ENCODE data around the gene TFDP3.

TFDP3 gene, protein sequence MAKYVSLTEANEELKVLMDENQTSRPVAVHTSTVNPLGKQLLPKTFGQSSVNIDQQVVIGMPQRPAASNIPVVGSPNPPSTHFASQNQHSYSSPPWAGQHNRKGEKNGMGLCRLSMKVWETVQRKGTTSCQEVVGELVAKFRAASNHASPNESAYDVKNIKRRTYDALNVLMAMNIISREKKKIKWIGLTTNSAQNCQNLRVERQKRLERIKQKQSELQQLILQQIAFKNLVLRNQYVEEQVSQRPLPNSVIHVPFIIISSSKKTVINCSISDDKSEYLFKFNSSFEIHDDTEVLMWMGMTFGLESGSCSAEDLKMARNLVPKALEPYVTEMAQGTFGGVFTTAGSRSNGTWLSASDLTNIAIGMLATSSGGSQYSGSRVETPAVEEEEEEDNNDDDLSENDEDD

GRCh38 chrX:133218329-133218728 is at the start of gene TFDP3:
Gene TFDP3, minus strand, starts transcription at chrX:133218354. Its CDS starts 95 bp downstream, at chrX:133218259.
- DNase-seq, result no peak

DNA sequence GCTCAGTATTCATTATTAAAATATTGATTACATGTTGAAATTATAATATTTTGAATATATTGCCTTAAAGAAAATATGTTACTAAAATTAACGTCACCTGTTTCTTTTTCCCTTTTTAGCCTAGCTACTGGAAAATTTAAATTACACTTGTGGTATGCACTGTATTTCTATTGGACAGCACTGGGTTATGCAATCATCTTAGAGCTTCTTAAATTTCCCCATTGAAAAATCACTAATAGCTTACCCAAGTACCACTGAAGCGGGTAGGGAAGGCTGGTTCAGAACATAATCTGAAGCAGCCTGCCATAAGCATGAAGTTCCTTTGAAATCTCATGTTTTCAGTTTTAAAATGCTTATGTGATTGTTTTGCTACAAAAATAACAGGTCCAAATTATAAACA is 49.5 kb upstream of the TFDP3 start:
- no peak for DNase-seq

GRCh38 chrX:133265331-133265730 is 47.2 kb upstream of the TFDP3 start:
- DNase-seq, result no peak

DNA sequence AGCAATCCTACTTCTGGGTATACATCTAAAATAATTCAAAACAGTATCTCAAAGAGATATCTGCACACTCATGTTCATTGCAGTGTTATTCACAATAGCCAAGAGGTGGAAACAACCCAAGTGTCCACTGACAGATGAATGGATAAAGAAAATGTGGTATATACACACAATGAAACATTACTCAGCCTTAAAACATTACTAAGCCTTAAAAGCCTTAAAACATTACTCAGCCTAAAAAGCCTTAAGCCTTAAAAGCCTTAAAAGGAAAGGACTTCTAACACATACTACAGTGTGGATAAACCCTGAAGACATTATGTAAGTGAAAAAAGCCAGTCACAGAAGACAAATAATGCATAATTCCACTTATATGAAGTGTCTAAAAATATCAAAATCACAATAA is 40.3 kb upstream of the TFDP3 start:
- DNase-seq, result no peak

DNA sequence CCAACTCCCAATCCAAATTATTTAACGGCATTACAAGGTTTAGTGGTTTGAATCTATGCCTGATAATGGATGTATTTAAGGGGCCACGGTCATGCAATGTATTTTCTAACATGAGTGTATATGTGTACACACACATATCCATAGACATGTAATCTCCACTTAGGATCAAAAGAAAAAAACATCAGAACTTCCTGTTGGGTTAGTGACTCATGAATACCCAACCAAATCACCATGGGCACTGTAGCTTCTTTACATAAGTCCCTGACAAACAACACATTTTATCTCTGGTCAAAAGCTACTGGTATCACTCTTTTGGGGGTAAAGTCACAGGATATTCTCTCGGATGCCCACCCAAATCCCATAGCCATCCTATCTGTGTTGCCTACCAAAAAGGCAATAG is 36.5 kb upstream of the TFDP3 start:
- no peak for DNase-seq

- DNase-seq, result no peak
Observed at GRCh38 chrX:133251204-133251603, 33.0 kb upstream of the TFDP3 start.

- DNase-seq, result no peak
Observed at GRCh38 chrX:133250184-133251100, 32.3 kb upstream of the TFDP3 start.

GRCh38 chrX:133249266-133250058 is 31.3 kb upstream of the TFDP3 start:
- no peak for DNase-seq

- no peak for DNase-seq
Observed at GRCh38 chrX:133248177-133248576, 30.0 kb upstream of the TFDP3 start.

DNA sequence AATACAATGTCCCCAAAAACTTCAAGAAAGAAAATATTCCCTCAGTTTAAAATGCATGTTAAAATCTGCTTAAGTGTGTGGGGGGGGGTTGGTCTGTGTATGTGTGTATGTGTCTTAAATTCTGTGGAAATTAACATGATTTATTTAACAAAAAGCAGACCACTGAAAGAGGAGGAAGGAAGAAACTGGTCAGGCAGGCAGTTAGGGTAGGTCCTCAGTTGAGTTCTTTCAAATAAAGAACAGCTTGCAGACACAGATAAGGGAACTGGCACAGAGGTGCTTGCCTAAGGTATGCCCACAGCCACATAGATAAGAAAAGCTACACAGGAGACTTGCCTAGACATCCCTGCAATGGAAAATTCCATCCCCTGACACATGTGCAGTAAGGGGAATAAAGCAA is 28.8 kb upstream of the TFDP3 start:
- no peak for DNase-seq

- DNase-seq, result no peak
Observed at GRCh38 chrX:133235830-133236229, 17.7 kb upstream of the TFDP3 start.

DNA sequence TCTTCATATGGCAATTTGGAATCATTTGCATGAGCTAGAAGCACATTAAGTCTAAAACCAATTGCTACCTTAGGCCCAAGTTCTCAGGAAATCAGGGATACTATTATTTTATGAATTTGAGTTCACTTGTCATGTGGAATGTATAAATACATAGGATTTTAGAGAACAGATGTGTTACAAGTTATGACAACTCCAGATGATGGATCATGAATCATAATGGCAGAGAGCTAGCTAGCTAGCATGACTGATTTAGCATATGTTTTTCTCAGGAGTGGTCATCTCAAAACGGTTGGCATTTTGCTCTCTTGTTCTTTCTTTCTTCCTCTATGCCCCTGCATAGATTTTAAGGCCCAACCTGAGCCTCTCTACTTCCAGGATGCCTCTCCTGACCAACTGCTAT is 14.2 kb upstream of the TFDP3 start:
- DNase-seq, result no peak

DNA sequence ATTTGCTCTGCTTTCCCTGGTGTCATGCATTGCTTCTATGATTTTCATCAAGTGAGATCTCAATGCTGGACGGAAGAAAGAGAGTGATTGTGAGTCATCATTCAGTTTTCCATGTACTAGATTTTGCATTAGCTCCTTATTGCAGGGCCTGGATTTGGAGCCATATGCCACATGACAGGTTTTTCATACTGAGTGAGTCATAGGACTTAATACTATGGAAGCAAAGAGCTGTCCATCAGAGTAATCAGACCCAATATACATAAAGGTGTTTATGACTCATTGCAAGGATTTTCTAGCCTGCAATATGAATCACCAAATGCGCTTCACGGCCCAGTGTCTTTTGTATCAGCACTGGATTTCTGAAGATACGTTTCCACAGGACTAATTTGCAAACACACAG is 11.2 kb upstream of the TFDP3 start:
- DNase-seq, result no peak

- DNase-seq, result no peak
Observed at GRCh38 chrX:133215747-133216146, 2.4 kb downstream of the TFDP3 start.

- DNase-seq, result no peak
Observed at GRCh38 chrX:133215017-133215416, 3.1 kb downstream of the TFDP3 start.

DNA sequence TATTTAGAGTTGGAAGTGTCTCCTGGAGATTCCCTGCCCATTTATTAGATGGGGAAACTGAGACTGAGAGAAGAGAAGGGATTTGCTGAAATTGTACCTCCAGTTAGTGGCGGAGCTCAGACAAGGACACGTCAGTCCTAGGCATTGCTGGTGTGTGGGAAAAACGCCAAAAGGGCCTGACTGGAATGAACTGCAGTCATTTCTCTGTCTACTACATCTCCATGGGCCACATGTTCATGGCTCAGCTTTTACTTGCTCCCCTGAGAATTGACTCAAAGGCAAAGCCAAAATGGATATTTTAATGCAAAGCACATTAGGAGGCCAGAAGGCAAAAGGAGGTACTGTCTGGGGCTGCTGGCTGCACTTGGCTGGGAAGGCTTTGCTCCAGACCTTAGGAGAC is 3.9 kb downstream of the TFDP3 start:
- no peak for DNase-seq

- DNase-seq, result no peak
Observed at GRCh38 chrX:133213117-133213516, 5.0 kb downstream of the TFDP3 start.

DNA sequence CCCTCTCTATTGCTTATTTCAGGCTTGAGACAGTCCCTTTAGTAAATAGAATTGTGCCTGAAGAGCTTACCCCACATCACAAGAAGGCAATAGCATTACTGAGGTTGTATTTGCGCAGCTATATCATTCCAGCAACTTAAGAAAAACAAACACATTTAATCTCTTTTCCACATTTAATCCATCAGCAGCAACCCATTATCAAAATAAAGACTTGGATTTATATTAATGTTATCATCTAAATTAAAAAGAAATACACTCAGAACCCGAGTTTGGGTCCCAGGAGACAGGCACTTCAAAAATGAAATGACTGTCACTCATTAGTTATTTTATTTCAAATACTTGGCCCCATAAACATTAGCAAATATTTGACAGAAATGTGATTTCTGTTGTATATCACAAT is 10.4 kb downstream of the TFDP3 start:
- DNase-seq, result no peak

- no peak for DNase-seq
Observed at GRCh38 chrX:133191739-133192039, 26.5 kb downstream of the TFDP3 start.

GRCh38 chrX:133190877-133191738 is 27.0 kb downstream of the TFDP3 start:
- no peak for DNase-seq

GRCh38 chrX:133189195-133189594 is 29.0 kb downstream of the TFDP3 start:
- DNase-seq, result no peak

GRCh38 chrX:133188631-133189030 is 29.5 kb downstream of the TFDP3 start:
- no peak for DNase-seq

Measured in NCI-H2171 (cell line).